Gastroesophageal sphincter (tissue), 3 donors: Measurements from ENCODE around the gene PORCN.

Source experiments
- EP300 ChIP-seq: sonication (generic); formaldehyde crosslinking; IDR thresholded peaks from one replicate; pipeline ENCODE4 v1.6.1; 2017; ENCODE audit warnings: antibody characterized with exemption, mild to moderate bottlenecking
- POLR2A ChIP-seq, 2 donors: fragments of 450-650 bp; IDR thresholded peaks; one replicate each; pipeline ENCODE4 v1.6.1; 2017; ENCODE audit warnings: antibody characterized with exemption in 2 of 2, mild to moderate bottlenecking in 2 of 2, moderate library complexity in 1 of 2
- POLR2AphosphoS5 ChIP-seq: sonication (generic); formaldehyde crosslinking; IDR thresholded peaks from one replicate; pipeline ENCODE4 v1.6.1; 2017; ENCODE audit warnings: antibody characterized with exemption
- TF ChIP-seq, protein P1 (sequence below), 4 experiments: fragments of 200-600 bp in 2 of 4; fragments of 450-650 bp in 2 of 4; sonication (generic) in 1 of 4; IDR thresholded peaks; one replicate each; pipeline ENCODE4 v1.5.1; 2017 to 2019; ENCODE audit warnings: antibody characterized with exemption in 4 of 4, mild to moderate bottlenecking in 2 of 4, moderate library complexity in 2 of 4

DNA sequence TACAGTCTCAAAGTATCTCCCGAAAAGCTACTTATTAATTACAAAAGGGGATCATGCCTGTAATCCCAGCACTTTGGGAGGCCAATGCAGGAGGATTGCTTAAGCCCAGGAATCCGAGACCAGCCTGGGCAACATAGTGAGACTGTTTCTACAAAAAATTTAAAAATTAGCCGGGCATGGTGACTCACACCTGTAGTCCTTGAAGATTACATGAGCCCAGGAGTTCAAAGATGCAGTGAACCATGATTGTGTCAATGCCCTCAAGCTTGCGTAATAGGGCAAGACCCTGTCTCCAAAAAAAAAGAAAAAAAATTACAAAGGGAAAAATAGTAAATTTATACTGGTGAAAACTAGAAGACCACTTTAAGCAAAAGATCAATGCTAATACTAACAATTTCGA, 3.3 kb upstream of the PORCN start:
- TF ChIP-seq, protein P1, sequence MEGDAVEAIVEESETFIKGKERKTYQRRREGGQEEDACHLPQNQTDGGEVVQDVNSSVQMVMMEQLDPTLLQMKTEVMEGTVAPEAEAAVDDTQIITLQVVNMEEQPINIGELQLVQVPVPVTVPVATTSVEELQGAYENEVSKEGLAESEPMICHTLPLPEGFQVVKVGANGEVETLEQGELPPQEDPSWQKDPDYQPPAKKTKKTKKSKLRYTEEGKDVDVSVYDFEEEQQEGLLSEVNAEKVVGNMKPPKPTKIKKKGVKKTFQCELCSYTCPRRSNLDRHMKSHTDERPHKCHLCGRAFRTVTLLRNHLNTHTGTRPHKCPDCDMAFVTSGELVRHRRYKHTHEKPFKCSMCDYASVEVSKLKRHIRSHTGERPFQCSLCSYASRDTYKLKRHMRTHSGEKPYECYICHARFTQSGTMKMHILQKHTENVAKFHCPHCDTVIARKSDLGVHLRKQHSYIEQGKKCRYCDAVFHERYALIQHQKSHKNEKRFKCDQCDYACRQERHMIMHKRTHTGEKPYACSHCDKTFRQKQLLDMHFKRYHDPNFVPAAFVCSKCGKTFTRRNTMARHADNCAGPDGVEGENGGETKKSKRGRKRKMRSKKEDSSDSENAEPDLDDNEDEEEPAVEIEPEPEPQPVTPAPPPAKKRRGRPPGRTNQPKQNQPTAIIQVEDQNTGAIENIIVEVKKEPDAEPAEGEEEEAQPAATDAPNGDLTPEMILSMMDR (IDR thresholded peaks at IDR 0.05), result no peak
- TF ChIP-seq POLR2AphosphoS5, result no peak
- TF ChIP-seq POLR2A (IDR thresholded peaks at IDR 0.05), result no peak
- TF ChIP-seq EP300, result no peak
